Activated T-cell treated with anti-CD3 and anti-CD28 coated beads for 24 hours (primary cell): ENCODE measurements around the gene PDE10A.

ENCODE experiments used
- DNase-seq: peaks from one replicate; pipeline ENCODE4 v3.0.0-alpha.2; 2020; ENCODE audit warnings: low read depth

The PDE10A gene

DNA sequence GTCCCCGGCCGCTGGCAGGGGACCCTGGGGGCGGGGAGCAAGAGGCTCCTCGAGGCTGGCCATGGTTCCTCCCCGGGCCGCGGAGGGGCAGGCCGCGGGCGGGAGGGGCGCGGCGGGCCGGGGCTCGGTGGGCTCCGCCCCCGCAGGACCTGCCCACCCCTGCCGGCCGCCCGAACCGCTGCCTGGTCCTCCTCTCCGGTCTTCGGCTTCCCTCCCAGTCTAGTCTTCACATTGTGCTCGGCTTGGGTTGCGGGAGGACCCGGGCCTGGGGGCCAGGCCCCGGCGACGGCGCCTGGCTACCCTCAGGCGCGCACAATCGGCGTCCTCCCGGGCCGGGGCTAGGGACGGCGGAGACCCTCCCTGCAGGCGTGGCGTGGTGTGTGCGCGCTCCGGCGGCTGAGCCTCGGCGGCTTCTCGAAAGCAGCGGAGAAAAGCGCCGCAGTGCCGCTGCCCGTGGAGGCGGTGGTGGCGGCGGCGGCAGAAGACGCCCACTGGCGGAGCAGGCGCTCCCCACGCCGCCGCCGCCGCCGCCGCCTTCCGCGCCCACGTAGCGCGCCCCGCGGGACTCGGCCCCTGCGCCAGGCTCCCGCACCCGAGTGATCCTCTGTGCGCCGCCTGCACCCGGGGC lies at the start of gene PDE10A:
Gene PDE10A (minus strand): TSS at position 493 of the 628 bp plus-strand sequence. CDS start 430 bp downstream, at position 63.
- DNase-seq = no peak

DNA sequence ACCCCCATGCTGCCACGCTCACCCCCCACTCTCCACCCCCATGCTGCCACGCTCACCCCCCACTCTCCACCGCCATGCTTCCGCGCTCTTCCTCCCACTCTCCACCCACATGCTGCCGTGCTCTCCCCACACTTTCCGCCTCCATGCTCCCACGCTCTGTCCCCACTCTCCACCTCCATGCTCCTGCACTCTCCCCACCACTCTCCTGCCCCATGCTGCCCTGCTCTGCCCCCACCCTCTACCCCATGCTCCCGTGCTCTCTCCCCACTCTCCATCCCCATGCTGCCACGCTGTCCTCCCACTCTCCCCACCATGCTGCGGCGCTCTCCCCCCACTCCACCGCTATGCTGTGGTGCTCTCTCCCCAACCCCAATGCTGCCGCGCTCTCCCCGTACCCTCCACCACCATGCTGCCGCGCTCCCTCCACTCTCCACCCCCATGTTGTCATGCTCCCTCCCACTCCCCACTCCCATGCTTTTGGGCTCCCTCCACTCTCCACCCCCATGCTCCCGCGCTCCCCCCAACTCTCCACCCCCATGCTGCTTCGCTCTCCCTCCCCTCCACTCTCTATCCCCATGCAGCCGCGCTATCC lies 46.0 kb upstream of the PDE10A start:
- no peak for DNase-seq

DNA sequence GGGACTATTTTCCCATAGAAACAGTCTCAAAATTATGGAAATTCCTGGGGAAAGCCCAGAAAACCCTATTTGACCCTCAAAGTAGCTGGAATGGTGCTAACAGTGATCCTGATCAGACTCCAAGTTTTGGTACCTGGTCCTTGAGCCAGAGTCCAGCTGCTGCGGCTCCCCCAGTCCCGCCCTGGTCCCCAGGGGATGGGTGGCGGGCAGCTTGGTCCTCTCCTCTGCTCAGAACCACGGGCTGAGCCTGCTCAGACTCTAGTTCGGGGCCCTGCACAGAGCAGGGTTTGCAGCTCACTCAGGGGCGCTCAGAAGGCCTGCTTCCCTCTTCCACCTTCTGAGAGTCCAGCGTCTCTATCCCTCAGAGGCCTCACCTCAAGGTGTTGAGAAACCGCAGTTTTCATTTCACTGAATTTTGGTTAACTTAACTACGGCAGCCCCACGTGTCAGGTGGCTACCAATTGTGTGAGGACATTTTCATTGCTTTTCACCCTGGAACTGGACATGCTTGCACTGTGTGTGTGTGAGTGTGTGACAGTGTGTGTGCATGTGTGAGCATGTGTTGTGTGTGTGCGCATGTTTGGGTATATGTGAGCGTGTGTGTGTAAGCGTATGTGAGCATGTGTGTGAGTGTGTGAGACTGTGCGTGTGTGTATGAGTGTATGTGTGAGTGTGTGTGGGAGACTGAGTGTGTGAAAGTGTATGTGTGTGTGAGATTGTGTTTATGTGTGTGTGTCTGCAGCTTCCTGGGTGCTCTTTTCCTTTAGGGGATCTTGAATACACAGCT lies 44.2 kb upstream of the PDE10A start:
- no peak for DNase-seq

DNA sequence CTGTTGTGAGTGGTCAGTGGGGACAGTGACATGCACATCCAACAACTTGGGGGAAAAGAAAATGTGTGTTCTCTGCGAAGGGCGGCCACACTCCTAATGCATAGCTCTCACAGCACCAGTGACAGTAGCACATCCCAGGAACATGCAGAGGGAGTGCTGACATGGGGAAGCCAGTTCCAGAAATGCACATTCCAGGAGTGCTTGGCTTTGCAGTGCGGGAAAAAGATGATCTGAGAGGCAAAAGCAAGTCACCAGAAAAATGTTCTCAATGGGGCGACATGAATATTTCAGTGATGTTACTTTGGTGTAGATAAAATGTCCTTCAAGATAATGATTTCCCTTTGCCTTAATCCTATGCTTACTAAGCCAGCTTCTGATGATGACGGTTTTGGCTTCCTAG lies 42.9 kb upstream of the PDE10A start:
- no peak for DNase-seq

DNA sequence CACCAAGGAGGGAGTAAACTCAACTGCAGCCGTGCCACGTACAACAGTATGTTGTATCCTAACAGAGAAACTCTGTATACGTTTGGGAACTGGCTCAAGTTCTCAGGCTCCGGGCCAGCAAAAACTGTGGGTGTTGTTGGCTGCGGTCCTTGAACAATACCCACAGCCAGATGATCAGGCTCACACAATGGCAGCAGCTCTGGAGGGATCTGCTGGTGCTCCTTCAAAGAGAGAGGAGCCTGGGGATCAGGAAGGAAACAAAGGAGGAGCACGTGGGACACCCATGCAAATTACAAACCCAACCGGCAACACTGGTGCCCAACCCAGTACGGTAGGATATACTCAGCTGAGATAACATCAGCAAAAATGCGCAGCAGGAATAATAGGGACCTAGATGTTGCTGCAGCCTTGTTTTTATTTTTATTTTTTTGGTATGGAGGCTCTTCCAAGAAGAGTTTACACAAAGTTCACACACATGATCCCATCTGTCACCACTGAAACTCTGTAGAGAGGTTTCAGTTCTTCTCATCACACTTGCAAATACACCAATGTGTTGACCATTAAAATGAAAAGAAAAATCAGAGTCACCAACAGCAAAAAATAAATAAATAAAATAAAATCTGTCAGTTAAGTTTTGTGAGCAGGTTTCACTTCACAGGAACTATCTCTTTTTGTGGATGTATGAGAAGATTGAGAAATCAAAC lies 41.2 kb upstream of the PDE10A start:
- DNase-seq = no peak

DNA sequence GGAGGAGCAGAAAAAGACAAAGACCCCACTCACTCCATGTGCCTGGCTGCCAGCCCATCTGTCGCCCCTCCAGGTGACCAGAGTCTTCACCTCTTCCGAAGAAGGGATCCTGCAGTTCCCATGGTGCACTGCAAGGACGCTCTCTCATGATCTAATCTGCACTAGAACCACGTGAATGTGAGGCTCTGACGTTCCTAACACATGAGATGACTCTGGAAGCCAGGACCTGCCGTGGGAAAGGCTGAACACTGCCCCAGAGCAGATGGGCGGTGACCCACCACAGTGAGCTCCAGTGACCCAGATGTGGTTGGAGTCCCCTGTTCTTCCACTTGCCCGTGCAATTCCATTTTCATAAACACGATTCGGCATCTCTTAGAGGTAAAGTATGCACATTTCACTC lies 39.6 kb upstream of the PDE10A start:
- DNase-seq = no peak

DNA sequence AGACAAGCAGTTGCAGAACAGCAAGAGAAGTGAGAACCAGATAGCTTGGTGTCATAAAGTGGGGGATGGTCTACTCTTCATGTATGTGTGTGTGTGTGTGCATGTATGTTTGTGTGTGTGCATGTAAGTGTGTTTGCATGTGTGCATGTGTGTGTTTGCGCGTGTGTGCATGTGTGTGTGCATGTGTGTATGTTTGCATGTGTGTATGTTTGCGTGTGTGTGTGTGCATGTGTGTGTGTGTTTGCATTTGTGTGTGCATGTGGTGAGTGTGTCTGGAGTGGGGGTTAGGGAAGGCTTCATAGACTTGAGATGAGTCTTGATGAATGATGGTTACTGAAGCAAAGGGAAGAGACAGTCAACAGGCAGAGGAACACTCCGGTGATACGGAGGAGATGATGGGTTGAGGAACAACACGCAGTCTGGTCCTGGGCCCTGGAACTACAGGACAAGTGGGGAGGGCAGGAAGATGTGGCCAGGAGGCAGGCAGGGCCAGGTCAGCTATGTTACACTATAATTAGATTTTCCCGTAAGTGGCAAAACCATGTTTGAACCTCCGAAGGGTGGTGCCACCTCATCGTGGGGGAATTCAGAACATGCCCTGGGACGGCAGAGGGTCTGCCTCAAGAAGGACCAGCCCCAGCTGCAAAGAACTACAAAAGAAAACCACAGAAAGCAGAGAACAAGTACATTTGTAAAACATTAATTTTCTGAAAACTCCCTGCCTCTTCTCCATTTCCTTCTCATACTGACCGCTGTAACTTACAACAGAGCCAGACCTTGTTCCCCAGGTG lies 38.7 kb upstream of the PDE10A start:
- no peak for DNase-seq

DNA sequence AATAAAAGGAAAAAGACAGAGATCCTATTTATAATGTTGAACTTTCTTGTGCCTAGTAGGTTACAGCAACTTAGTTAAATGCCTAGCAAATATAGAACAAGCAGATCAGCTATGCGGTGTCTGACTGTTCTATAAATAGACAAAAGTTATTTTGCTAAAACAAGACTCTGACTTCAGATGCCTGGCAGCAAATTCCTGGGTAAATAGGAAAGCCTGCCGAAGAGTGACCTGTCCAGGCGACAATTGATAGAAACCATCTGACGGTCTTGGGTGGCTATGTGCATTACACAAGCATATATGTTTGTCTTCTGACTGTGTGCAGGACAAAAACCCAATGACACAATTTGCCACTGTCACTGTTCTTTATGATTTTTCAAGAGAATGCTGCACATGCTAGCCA lies 38.0 kb upstream of the PDE10A start:
- no peak for DNase-seq

DNA sequence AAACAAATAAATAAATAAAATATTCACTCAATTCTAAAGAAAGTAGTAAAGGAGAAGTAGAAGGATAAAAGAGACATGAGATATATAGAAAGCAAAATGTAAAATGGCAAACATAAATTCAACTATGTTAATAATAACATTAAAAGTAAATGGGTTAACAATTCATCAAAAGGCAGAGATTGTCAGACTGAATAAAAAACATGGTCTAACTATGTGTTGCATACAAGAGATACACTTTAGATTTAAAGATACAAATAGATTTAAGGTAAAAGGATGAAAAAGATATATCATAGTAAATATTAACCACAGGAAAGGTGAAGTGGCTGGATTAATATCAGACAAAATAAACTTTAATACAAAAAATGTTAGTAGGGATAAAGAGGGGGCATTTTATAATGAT lies 35.8 kb upstream of the PDE10A start:
- no peak for DNase-seq

DNA sequence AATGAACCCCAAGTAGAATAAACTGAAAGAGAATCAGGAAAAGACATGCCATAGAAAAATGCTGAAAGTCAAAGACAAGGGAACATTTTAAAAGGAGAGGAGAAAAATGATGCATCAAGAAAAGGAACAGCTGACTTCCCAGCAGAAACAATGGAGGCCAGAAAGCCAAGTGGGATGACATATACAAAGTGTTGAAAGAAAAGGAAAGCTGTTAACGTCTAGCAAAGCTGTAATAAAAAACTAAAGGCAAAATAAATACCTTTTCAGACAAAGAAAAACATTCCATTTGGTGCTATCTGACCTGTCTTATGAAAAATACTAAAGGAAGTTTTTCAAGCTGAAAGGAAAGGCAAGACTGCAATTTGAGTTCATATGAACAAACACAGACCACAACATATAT lies 34.1 kb upstream of the PDE10A start:
- DNase-seq = no peak

DNA sequence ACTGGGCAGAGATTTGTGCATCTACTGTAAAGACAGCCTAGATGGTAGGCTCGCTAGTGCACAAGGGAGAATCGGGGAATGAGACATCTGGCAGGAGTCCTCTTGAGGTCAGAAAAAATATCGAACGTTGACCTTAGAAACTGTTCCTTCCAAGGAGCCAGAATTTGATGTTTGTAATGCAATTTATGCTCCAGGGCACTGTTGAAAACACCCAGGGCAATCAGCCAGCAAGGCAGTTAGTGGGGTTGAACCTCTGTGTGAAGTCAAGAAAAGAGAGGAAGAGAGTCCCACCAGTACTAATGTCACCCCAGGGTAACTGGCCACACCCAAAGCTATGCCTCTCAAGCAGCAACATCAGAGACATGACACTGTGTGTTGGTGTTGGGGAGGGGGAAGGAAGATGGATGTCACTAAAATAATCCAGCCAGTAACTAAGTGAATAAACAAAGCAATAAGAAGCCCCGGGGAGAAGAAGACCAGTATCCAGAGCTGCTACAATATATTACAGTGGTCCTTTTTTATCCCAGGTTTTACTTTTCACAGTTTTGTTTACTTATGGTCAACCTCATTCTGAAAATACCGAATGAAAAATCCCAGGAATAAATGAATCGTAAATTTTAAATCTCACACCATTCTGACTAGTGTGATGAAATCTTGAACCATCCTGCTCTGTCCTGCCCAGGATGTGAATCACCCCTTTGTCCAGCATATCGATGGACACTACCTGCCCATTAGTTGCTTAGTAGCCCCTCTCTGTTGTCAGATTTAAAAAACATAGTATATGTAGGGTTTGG lies 32.9 kb upstream of the PDE10A start:
- no peak for DNase-seq

DNA sequence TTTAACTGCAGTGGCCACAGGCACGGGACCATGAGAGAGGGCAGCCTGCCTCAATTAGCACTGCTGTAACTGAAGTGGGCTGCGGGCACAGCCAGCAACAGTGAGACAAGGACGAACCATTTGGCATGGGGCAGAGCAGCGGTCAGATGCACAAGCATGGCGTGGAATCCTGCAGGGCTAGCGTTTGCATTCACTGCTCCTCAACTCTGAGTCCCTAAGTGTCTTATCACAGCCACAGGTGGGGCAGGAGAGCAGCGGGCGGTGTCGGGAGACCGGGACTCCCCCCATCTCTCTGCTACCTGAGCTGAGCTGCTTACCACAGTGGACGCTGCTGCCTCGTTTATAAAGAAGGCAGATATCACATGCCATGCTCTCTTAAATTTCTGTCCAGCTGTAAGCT lies 31.3 kb upstream of the PDE10A start:
- no peak for DNase-seq

DNA sequence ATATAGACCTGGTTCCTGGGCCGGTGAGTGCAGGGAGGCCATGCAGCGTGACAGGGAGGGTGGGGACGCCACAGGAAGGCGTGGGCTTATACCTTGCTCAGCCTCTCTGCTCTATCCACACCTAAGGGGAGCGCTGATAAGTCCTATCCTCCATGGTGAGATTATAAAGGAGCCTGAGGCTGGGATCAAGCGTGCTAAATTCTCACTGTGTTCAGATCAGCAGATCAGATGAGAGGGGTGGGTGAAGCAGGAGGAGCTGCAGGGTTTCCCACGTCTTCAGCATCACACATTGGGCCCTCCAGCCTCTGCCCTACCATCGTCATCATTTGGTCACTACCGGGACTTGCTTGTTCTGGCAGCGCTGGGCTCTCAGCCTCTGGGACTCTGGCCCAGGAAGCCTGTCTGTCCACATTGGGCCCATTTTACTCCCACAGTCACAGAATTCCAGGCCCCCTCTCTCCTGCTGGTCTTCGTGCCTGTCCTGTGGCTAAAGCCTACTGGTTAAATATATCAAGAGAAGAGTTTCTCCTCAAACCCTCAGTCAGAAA lies 29.1 kb upstream of the PDE10A start:
- DNase-seq = no peak

DNA sequence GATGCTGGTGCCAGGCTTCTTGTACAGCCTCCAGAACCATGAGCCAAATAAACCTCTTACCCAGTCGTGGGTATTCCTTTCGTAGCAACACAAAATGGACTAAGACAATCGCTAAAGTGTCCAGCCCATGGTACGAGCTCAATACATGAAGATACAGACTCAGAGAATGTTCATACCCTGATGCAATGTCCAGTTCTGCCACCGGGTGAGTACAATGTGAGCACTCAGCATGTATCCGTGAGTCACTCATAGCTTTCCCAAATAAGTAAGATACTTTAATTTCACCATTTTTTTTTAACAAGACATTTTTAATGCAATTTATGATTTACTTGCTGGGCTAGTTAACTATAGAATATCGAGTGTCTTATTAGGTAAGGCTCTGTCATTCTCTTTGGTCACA lies 26.7 kb upstream of the PDE10A start:
- no peak for DNase-seq

DNA sequence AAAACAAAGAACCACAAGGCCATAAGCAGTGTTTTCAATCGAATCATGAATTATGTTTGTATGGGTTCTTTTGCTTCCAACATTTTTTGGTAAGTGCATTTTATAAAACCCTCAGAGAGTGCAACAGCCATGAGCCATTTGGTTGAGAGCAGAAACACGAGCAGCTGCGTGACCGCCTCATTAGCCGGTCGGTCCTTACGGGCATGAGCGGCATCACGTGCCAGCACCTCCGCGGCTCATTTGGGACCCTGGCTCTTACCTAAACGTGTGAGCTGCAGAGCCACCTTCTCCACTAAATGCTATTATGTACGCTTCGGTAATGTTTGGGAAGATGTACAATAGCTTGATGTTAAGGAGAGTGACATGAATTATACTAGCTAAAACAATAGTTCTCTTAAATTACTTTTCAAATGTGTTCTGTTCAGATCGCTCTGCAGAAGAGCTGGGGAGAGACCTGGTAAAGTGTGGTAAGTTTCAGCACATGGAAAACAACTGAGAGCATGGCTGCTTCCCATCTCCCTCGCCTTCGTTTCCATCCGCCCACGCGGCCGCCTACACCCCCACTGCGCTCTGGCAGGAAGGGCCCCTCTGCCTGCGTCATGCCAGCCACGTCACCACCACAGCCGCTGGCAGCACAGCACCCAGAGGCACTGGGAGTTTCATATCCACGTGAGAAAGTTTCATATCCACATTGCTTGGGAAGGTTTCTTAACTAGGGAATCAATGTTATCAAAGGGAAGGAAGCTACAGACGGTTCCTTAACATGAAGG lies 23.7 kb upstream of the PDE10A start:
- no peak for DNase-seq

DNA sequence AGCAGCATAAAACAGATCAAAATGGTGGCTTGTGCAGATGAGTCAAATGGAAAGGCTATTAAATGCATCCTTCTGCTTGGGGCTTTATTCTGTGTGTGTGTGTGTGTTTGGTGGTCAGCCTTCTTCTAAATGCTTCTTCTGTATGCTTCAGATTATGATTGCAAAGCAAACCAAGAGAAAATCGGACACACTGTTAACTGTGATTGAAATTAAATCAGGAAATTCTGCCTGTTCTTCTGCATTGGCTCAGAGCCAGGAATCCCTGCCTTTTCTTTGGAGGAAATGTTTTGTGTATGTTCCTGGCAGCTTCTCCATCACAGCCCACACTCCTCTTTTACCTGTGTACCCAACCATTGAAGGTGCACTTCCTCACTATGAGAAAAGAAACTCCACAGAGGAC lies 22.3 kb upstream of the PDE10A start:
- no peak for DNase-seq

DNA sequence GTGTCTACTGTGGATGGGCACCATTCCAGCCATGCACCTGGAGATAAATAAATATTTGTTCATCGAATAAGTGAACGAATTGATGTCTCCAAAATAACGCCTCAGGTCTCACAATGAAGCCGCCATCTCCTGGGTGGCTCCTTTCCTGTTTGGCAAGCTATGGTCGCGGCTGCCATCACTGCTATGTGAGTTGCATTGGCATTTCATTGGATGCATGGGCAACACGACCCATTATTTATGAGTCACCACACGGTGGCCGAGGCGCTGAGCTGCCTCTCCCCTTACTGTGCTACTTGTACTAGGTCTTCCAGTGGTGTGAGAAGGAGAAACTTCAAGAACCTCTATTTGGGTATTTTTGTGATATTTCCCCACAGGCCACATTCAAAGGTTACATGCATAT lies 21.3 kb upstream of the PDE10A start:
- DNase-seq = no peak

DNA sequence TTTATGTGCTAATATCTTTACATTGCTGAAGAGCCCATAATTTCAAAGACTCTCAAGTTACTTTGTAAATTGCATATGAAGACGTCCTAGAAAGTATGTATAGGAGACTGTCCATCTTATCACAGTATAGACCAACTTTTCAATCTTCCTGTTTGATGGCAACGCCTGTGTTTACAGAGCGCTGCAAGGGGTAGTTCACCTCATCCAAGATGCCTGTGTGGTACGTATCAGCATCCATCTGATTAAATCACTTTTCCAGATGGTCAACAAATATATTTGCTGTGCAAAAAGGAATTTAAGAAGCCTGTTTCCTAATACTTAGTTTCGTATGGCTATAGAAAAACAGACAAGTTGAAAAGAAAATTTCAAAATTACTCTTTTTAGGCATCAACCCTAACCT lies 17.9 kb upstream of the PDE10A start:
- DNase-seq = no peak

DNA sequence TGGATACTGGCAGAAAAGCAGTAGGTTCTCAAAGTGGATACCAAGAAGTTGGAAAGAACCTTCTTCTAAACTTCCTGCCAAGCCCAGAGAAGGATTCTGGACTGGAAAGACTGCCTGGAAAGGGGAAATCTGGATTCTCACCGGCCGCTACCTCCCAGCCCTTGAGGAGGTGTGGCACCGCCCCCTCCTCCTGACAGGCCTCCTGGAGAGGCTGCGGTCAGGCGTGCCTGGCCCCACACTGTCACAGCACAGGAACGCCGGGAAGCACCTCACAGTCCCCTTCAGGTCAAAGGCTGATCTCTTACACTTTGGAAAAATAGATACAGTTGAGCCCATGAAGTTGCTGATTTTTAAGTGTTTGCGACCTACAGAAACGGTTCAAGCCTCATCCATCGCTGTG lies 16.3 kb upstream of the PDE10A start:
- no peak for DNase-seq

DNA sequence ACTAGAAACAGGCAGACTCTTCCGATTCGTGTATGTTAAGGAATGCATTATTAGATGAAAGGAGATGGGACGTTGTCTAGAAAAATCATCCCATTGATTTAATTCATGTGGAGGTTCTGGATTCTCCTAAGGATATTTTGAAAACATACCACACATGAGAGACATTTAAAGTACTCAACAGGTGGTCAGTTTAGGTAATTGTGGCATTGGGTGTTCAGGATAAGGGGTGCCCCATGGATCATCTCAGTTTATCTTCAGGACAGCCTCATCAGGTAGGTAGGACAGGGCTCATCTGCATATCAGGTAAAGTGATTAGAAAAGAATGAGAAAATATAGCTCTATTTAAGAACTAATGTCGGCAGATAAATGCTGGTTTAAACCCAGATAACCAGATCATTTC lies 15.9 kb upstream of the PDE10A start:
- no peak for DNase-seq
